ENCODE data around the gene ANO4.

ANO4 gene

DNA sequence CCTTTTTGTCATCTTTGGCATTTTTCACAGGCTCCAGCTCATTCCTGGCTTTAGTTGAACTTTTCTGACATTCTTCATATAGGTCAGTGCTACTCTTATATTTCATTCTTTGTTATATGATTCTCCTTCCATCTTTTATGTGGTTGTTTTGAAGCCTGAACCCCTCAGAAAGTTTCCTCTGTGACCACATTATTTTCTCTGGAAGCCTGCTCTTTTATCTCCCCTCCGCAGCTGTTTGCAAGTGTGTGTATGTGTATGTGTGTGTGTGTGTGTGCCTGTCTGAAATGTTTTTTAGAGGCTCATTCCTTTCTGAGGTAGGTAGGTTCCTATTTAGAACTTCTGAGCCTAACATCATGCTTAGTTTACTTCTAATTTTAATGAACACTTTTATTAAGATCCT lies 47.6 kb downstream of the ANO4 start:
- H4K20me1 ChIP-seq (ENCODE audit: insufficient read depth, low read length, poor library complexity, severe bottlenecking), result no peaks in the 10 kb centered on the region

GRCh38 chr12:100843061-100843460 lies 48.5 kb downstream of the ANO4 start:
- TF ChIP-seq CTCF (conservative IDR thresholded peaks at IDR 0.05; ENCODE audit: low read length) (no peak), EZH2phosphoT487 (IDR thresholded peaks at IDR 0.05; ENCODE audit: borderline replicate concordance) (no peak)
- Histone ChIP-seq H3K4me2 (ENCODE audit: low read depth, low read length, poor library complexity, severe bottlenecking) (no peak overlapping the region), H3K4me3 (ENCODE audit: low read length, poor library complexity, severe bottlenecking) (no peak overlapping the region), H3K27me3 (ENCODE audit: insufficient read depth, low read length, poor library complexity, severe bottlenecking) (no peaks in the 10 kb centered on the region), H3K9me2 (replicated peaks; ENCODE audit: low read depth, low read length) (no peaks in the 10 kb centered on the region), H3F3A (ENCODE audit: low read depth) (no peaks in the 10 kb centered on the region), H4K20me1 (ENCODE audit: insufficient read depth, low read length, poor library complexity, severe bottlenecking) (no peaks in the 10 kb centered on the region), H3K36me3 (ENCODE audit: insufficient read depth, low read length) (no peaks in the 10 kb centered on the region), H3K79me2 (ENCODE audit: insufficient read depth, low read length) (no peaks in the 10 kb centered on the region), H3K9ac (ENCODE audit: low read depth, low read length, poor library complexity, severe bottlenecking) (no peak overlapping the region), H2AFZ (ENCODE audit: low read length) (no peak overlapping the region), H3K4me1 (ENCODE audit: insufficient read depth, low read length, poor library complexity, severe bottlenecking) (no peaks in the 10 kb centered on the region), H3K9me3 (ENCODE audit: insufficient read depth, low read depth, low read length) (no peaks in the 10 kb centered on the region)

More for the DNA sequence above, 47.6 kb downstream of the ANO4 start:
- Histone ChIP-seq H3K4me1 (ENCODE audit: insufficient read depth, low read length, poor library complexity, severe bottlenecking) (no peaks in the 10 kb centered on the region), H3K9me3 (ENCODE audit: insufficient read depth, low read depth, low read length) (no peaks in the 10 kb centered on the region), H3K9me2 (replicated peaks; ENCODE audit: low read depth, low read length) (no peaks in the 10 kb centered on the region), H3F3A (ENCODE audit: low read depth) (no peaks in the 10 kb centered on the region), H3K79me2 (ENCODE audit: insufficient read depth, low read length) (no peaks in the 10 kb centered on the region), H3K9ac (ENCODE audit: low read depth, low read length, poor library complexity, severe bottlenecking) (no peak overlapping the region), H3K27me3 (ENCODE audit: insufficient read depth, low read length, poor library complexity, severe bottlenecking) (no peaks in the 10 kb centered on the region), H2AFZ (ENCODE audit: low read length) (no peak overlapping the region), H3K36me3 (ENCODE audit: insufficient read depth, low read length) (no peaks in the 10 kb centered on the region), H3K4me2 (ENCODE audit: low read depth, low read length, poor library complexity, severe bottlenecking) (no peak overlapping the region), H3K4me3 (ENCODE audit: low read length, poor library complexity, severe bottlenecking) (no peak overlapping the region)
- TF ChIP-seq EZH2phosphoT487 (IDR thresholded peaks at IDR 0.05; ENCODE audit: borderline replicate concordance) (no peak), CTCF (conservative IDR thresholded peaks at IDR 0.05; ENCODE audit: low read length) (no peak)

DNA sequence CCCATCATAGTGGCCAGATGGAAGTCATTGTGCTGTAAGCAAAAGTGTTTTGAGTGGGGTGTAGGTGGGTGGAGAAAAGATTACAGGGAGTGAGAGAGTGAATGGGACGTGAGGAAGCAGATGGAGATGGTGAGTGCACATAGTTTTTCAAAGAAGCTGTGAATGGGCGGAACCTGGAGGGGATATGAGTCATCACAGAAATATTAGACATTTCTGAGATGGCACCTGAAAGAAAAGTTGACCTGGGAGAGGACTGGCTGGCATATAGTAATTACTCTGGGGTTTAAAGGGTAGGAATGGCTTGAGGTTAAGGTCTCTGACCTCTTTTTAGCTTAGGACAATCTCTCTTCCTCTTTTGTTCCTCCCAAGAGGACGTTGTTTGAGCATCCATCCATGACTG lies 50.5 kb downstream of the ANO4 start:
- Histone ChIP-seq H3K4me3 (ENCODE audit: low read length, poor library complexity, severe bottlenecking) (no peak overlapping the region), H3K4me2 (ENCODE audit: low read depth, low read length, poor library complexity, severe bottlenecking) (no peak overlapping the region), H2AFZ (ENCODE audit: low read length) (no peak overlapping the region), H3K27me3 (ENCODE audit: insufficient read depth, low read length, poor library complexity, severe bottlenecking) (no peaks in the 10 kb centered on the region), H3K9me2 (replicated peaks; ENCODE audit: low read depth, low read length) (no peaks in the 10 kb centered on the region), H3F3A (ENCODE audit: low read depth) (no peaks in the 10 kb centered on the region), H3K4me1 (ENCODE audit: insufficient read depth, low read length, poor library complexity, severe bottlenecking) (no peaks in the 10 kb centered on the region), H3K36me3 (ENCODE audit: insufficient read depth, low read length) (no peaks in the 10 kb centered on the region), H3K9me3 (ENCODE audit: insufficient read depth, low read depth, low read length) (no peaks in the 10 kb centered on the region), H3K9ac (ENCODE audit: low read depth, low read length, poor library complexity, severe bottlenecking) (no peak overlapping the region), H3K79me2 (ENCODE audit: insufficient read depth, low read length) (no peaks in the 10 kb centered on the region), H4K20me1 (ENCODE audit: insufficient read depth, low read length, poor library complexity, severe bottlenecking) (no peaks in the 10 kb centered on the region)
- TF ChIP-seq CTCF (conservative IDR thresholded peaks at IDR 0.05; ENCODE audit: low read length) (no peak), EZH2phosphoT487 (IDR thresholded peaks at IDR 0.05; ENCODE audit: borderline replicate concordance) (no peak)
